HG03565 (cell line): ENCODE results near the gene ARL2.
A peak's percentile ranks its signal among the peaks of the same experiment; 100 is the strongest.
"Not testable (repeated sequence)": the region's sequence is repeated elsewhere in the genome, so short reads cannot be mapped to it uniquely, and the experiment has no call there.

ENCODE experiments used
- ATAC-seq: cut with Tn5 transposase; IDR thresholded peaks from one replicate; pipeline ENCODE4 v1.9.1; 2021; ENCODE audit warnings: mild to moderate bottlenecking, moderate library complexity; ENCODE audit not compliant: unreplicated experiment

ARL2 gene

GRCh38 chr11:65003968-65004367 lies 10.0 kb upstream of the ARL2 start:
- not testable (repeated sequence) for ATAC-seq

GRCh38 chr11:65008016-65008415 lies 5.9 kb upstream of the ARL2 start:
- ATAC-seq: no peak

GRCh38 chr11:65008873-65009272 lies 5.1 kb upstream of the ARL2 start:
- ATAC-seq: no peak

GRCh38 chr11:65013130-65013887 lies 651 bp upstream of the ARL2 start:
- peak; percentile 50 for ATAC-seq

GRCh38 chr11:65014726-65015227 lies 817 bp downstream of the ARL2 start:
- ATAC-seq: no peak

- ATAC-seq: no peak
Measured at GRCh38 chr11:65016705-65017104, 2.7 kb downstream of the ARL2 start.

- no peak for ATAC-seq
Measured at GRCh38 chr11:65017937-65018336, 4.0 kb downstream of the ARL2 start.

- no peak for ATAC-seq
Measured at GRCh38 chr11:65019824-65020223, 5.9 kb downstream of the ARL2 start.

GRCh38 chr11:65021003-65021402 lies 7.0 kb downstream of the ARL2 start:
- ATAC-seq: no peak

GRCh38 chr11:65021509-65021908 lies 7.5 kb downstream of the ARL2 start:
- ATAC-seq: no peak

GRCh38 chr11:65023502-65023901 lies 9.5 kb downstream of the ARL2 start:
- not testable (repeated sequence) for ATAC-seq

- ATAC-seq: no peak
Measured at GRCh38 chr11:65026810-65027209, 12.8 kb downstream of the ARL2 start.

- ATAC-seq: peak; percentile 88
Measured at GRCh38 chr11:65027213-65028067, 13.5 kb downstream of the ARL2 start, which contains the start of gene SNX15. TSS of gene SNX15 (plus strand) at chr11:65027439. CDS start at chr11:65027538, 99 bp downstream.

GRCh38 chr11:65032216-65032615 lies 18.3 kb downstream of the ARL2 start:
- ATAC-seq: no peak

GRCh38 chr11:65034423-65034822 lies 20.5 kb downstream of the ARL2 start:
- ATAC-seq: no peak

- ATAC-seq: no peak
Measured at GRCh38 chr11:65035579-65035978, 21.6 kb downstream of the ARL2 start.

- no peak for ATAC-seq
Measured at GRCh38 chr11:65036931-65037330, 23.0 kb downstream of the ARL2 start.

- ATAC-seq: no peak
Measured at GRCh38 chr11:65040520-65040846, 26.5 kb downstream of the ARL2 start.

GRCh38 chr11:65040847-65041622 lies 27.1 kb downstream of the ARL2 start, which contains the start of gene SAC3D1:
TSS of gene SAC3D1 (plus strand) at chr11:65041210. CDS start at chr11:65041293, 83 bp downstream.
- peak; percentile 78 for ATAC-seq

- ATAC-seq: no peak
Measured at GRCh38 chr11:65042891-65043290, 28.9 kb downstream of the ARL2 start.
